GM12892 (cell line): Measurements from ENCODE around the gene HDAC1.

ENCODE experiments used
- POLR2A ChIP-seq: IDR thresholded peaks from 2 replicates; pipeline ENCODE4 v1.6.1; 2011; ENCODE audit warnings: low read depth, low read length, control low read depth
- POLR2AphosphoS5 ChIP-seq: IDR thresholded peaks from 2 replicates; pipeline ENCODE4 v1.6.1; 2011; ENCODE audit warnings: low read depth, low read length, control low read depth
- TAF1 ChIP-seq: IDR thresholded peaks from 2 replicates; pipeline ENCODE4 v1.6.1; 2011; ENCODE audit warnings: low read depth, mild to moderate bottlenecking, control low read depth, low read length, borderline replicate concordance

- TF ChIP-seq POLR2AphosphoS5 (no peak), POLR2A (no peak), TAF1 (no peak)
These were observed 65.7 kb downstream of the HDAC1 start for GRCh38 chr1:32357614-32358013.
